Measurements from ENCODE around the gene VKORC1. TPM values are rescaled to one million over a fixed set of nuclear protein-coding genes. Genes with fewer than 3 reads are reported as not detected.
A peak's percentile ranks its signal among the peaks of the same experiment; 100 is the strongest.

VKORC1 gene
- polyA plus RNA-seq, 3 donors: 59.2 to 113 (median 91.2) TPM

GRCh38 chr16:31090540-31090939 is 4.1 kb downstream of the VKORC1 start:
- no peak for DNase-seq
- H3K79me2 ChIP-seq (ENCODE audit: insufficient read depth, low read length): peaks cover 24% of the 10 kb centered on the region
- H3K27me3 ChIP-seq (ENCODE audit: control insufficient read depth in 2 of 2, insufficient read depth in 2 of 2, low read length in 2 of 2): no peaks in the 10 kb centered on the region
- peaks cover 0 to 3% (median 0%) of the 10 kb centered on the region in 3 donors for H3K27me3 Mint-ChIP-seq (ENCODE audit: low read depth in 3 of 3)
- peak overlapping the region in 3 of 7 donors; percentile 47 to 75 (median 47) for H3K27ac Mint-ChIP-seq
- no peak overlapping the region for H3K27ac ChIP-seq (ENCODE audit: low read depth in 1 of 2, low read length in 2 of 2)
- H3K4me2 ChIP-seq (replicated peaks; ENCODE audit: extremely low read depth, low read length, poor library complexity, severe bottlenecking): no peak overlapping the region
- peaks cover 4% of the 10 kb centered on the region for H4K20me1 ChIP-seq (ENCODE audit: insufficient read depth, low read length)
- TF ChIP-seq, protein P1, sequence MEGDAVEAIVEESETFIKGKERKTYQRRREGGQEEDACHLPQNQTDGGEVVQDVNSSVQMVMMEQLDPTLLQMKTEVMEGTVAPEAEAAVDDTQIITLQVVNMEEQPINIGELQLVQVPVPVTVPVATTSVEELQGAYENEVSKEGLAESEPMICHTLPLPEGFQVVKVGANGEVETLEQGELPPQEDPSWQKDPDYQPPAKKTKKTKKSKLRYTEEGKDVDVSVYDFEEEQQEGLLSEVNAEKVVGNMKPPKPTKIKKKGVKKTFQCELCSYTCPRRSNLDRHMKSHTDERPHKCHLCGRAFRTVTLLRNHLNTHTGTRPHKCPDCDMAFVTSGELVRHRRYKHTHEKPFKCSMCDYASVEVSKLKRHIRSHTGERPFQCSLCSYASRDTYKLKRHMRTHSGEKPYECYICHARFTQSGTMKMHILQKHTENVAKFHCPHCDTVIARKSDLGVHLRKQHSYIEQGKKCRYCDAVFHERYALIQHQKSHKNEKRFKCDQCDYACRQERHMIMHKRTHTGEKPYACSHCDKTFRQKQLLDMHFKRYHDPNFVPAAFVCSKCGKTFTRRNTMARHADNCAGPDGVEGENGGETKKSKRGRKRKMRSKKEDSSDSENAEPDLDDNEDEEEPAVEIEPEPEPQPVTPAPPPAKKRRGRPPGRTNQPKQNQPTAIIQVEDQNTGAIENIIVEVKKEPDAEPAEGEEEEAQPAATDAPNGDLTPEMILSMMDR (IDR thresholded peaks at IDR 0.05): no peak
- H3K4me1 ChIP-seq (ENCODE audit: control insufficient read depth in 1 of 2, insufficient read depth in 2 of 2, low read length in 2 of 2): peaks cover 22% of the 10 kb centered on the region in 2 donors
- no peak overlapping the region for H2AFZ ChIP-seq (ENCODE audit: insufficient read depth, low read depth, low read length, poor library complexity, severe bottlenecking)
- peaks cover 18% of the 10 kb centered on the region for H3K4me1 Mint-ChIP-seq
- intact Hi-C loops (cut with micrococcal nuclease): loop anchor here in 1 of 2 donors (5.0 to 10.0 kb wide), 3 partner anchors 54 to 136 kb away; partner anchors contain the start of genes SETD1A and STX4
- no peak overlapping the region for H3K4me3 ChIP-seq (replicated peaks in 1 of 3; ENCODE audit: low read depth in 2 of 3, low read length in 3 of 3)
- H3K36me3 ChIP-seq (replicated peaks in 1 of 2; ENCODE audit: control insufficient read depth in 1 of 2, insufficient read depth in 2 of 2, low read length in 2 of 2): peaks cover 18 to 48% of the 10 kb centered on the region in 2 donors
- no peak overlapping the region for H3K4me3 Mint-ChIP-seq
- peaks cover 25 to 45% of the 10 kb centered on the region in 2 donors for H3K36me3 Mint-ChIP-seq
- H3K9ac ChIP-seq (ENCODE audit: insufficient read depth, low read length, poor library complexity, severe bottlenecking): no peak overlapping the region
- H3K9me3 Mint-ChIP-seq: no peaks in the 10 kb centered on the region
- no CpG with 5 or more reads among the region's 2 CpGs for WGBS (ENCODE audit: insufficient coverage)
- H3K9me3 ChIP-seq (replicated peaks in 1 of 2; ENCODE audit: control insufficient read depth in 1 of 2, insufficient read depth in 1 of 2, low read length in 2 of 2): no peaks in the 10 kb centered on the region

DNA sequence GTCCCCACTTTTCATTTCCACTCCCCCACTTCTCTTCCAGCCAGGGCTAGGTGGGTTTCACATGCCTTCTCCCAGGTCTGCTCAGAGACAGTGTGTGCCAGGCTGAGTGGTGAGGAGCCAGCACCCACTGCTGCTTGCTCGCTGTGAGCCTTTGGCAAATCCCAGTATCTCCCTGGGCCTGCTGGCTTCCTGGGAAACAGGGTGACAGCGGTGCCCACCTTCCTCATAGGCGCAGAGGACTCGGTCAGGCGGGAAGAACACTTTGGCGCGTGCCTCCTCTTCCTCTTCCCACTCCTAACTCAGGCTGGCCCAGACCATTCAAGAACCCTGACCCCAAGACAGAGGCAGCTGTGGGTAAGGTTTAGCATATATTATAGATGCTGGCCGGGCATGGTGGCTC is 5.4 kb downstream of the VKORC1 start:
- peaks cover 9% of the 10 kb centered on the region for H3K4me1 Mint-ChIP-seq
- peaks cover 10 to 11% of the 10 kb centered on the region in 2 donors for H3K4me1 ChIP-seq (ENCODE audit: control insufficient read depth in 1 of 2, insufficient read depth in 2 of 2, low read length in 2 of 2)
- no peak overlapping the region for H3K27ac Mint-ChIP-seq
- no peak for DNase-seq
- H3K9me3 Mint-ChIP-seq: no peaks in the 10 kb centered on the region
- no peak overlapping the region for H3K4me2 ChIP-seq (replicated peaks; ENCODE audit: extremely low read depth, low read length, poor library complexity, severe bottlenecking)
- peaks cover 0 to 3% (median 0%) of the 10 kb centered on the region in 3 donors for H3K27me3 Mint-ChIP-seq (ENCODE audit: low read depth in 3 of 3)
- H3K36me3 Mint-ChIP-seq: peaks cover 31 to 48% of the 10 kb centered on the region in 2 donors
- H3K4me3 Mint-ChIP-seq: no peak overlapping the region
- peaks cover 13% of the 10 kb centered on the region for H4K20me1 ChIP-seq (ENCODE audit: insufficient read depth, low read length)
- 100% methylated on average over 2 of the region's 8 CpGs for WGBS (ENCODE audit: insufficient coverage)
- H3K9ac ChIP-seq (ENCODE audit: insufficient read depth, low read length, poor library complexity, severe bottlenecking): no peak overlapping the region
- no peak overlapping the region for H2AFZ ChIP-seq (ENCODE audit: insufficient read depth, low read depth, low read length, poor library complexity, severe bottlenecking)
- H3K9me3 ChIP-seq (replicated peaks in 1 of 2; ENCODE audit: control insufficient read depth in 1 of 2, insufficient read depth in 1 of 2, low read length in 2 of 2): no peaks in the 10 kb centered on the region
- H3K79me2 ChIP-seq (ENCODE audit: insufficient read depth, low read length): peaks cover 24% of the 10 kb centered on the region
- no peak overlapping the region for H3K27ac ChIP-seq (ENCODE audit: low read depth in 1 of 2, low read length in 2 of 2)
- TF ChIP-seq, protein P1 (IDR thresholded peaks at IDR 0.05): no peak
- H3K27me3 ChIP-seq (ENCODE audit: control insufficient read depth in 2 of 2, insufficient read depth in 2 of 2, low read length in 2 of 2): no peaks in the 10 kb centered on the region
- intact Hi-C loops (cut with micrococcal nuclease): no loop called here
- H3K36me3 ChIP-seq (replicated peaks in 1 of 2; ENCODE audit: control insufficient read depth in 1 of 2, insufficient read depth in 2 of 2, low read length in 2 of 2): peaks cover 30 to 60% of the 10 kb centered on the region in 2 donors
- no peak overlapping the region for H3K4me3 ChIP-seq (replicated peaks in 1 of 3; ENCODE audit: low read depth in 2 of 3, low read length in 3 of 3)
